Measurements from ENCODE around the gene PLA2G7.

PLA2G7 gene

DNA sequence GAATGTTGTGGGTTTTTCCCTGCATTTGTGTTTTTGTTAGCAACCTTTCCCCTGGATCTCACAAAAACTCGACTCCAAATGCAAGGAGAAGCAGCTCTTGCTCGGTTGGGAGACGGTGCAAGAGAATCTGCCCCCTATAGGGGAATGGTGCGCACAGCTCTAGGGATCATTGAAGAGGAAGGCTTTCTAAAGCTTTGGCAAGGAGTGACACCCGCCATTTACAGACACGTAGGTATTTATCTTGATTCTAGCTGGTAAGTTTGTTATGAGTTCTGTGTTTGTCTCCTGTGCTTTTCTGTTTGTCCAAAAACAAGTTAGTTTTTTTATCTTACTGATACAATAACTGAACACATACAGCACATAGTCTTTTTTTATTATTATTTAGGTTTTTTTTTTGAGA lies 79.4 kb downstream of the PLA2G7 start (continued):
- TF ChIP-seq ZNF148 (tag by site-specific recombination; IDR thresholded peaks at IDR 0.05; ENCODE audit: borderline replicate concordance), result no peak
- 0 out of 2 replicates have a peak, but pooled peaks have one; percentile 21 for TF ChIP-seq MZF1 (tag by site-specific recombination; IDR thresholded peaks at IDR 0.05; ENCODE audit: borderline replicate concordance)
- no peak for TF ChIP-seq ZNF311 (tag by site-specific recombination; IDR thresholded peaks at IDR 0.05; ENCODE audit: borderline replicate concordance)
- no peak for TF ChIP-seq ZFHX2 (tag by site-specific recombination; conservative IDR thresholded peaks at IDR 0.05)
- no peak for TF ChIP-seq HIC1 (tag by site-specific recombination; IDR thresholded peaks at IDR 0.05)
- TF ChIP-seq ZNF488 (tag by site-specific recombination; IDR thresholded peaks at IDR 0.05), result no peak
- TF ChIP-seq ZNF624 (tag by site-specific recombination; IDR thresholded peaks at IDR 0.05), result no peak
- TF ChIP-seq ZBTB1 (tag by site-specific recombination; IDR thresholded peaks at IDR 0.05), result no peak
- no peak for TF ChIP-seq ZNF76 (tag by site-specific recombination; IDR thresholded peaks at IDR 0.05; ENCODE audit: borderline replicate concordance, low read depth)
- TF ChIP-seq ZNF335 (tag by site-specific recombination; conservative IDR thresholded peaks at IDR 0.05), result no peak
- 0 out of 2 replicates have a peak, but pooled peaks have one; percentile 73 for TF ChIP-seq ZNF19 (tag by site-specific recombination; IDR thresholded peaks at IDR 0.05; ENCODE audit: low read depth)
- no peak for TF ChIP-seq ZFP41 (tag by site-specific recombination; IDR thresholded peaks at IDR 0.05; ENCODE audit: borderline replicate concordance)
- TF ChIP-seq ZNF404 (tag by site-specific recombination; IDR thresholded peaks at IDR 0.05), result no peak
- TF ChIP-seq GFI1B (tag by site-specific recombination; IDR thresholded peaks at IDR 0.05), result no peak
- TF ChIP-seq MYNN (tag by site-specific recombination; IDR thresholded peaks at IDR 0.05; ENCODE audit: borderline replicate concordance), result no peak
- TF ChIP-seq REPIN1 (tag by site-specific recombination; IDR thresholded peaks at IDR 0.05; ENCODE audit: low read depth), result no peak
- TF ChIP-seq ZNF513 (tag by site-specific recombination; IDR thresholded peaks at IDR 0.05), result 0 out of 2 replicates have a peak, but pooled peaks have one; percentile 39
- TF ChIP-seq, protein P1, sequence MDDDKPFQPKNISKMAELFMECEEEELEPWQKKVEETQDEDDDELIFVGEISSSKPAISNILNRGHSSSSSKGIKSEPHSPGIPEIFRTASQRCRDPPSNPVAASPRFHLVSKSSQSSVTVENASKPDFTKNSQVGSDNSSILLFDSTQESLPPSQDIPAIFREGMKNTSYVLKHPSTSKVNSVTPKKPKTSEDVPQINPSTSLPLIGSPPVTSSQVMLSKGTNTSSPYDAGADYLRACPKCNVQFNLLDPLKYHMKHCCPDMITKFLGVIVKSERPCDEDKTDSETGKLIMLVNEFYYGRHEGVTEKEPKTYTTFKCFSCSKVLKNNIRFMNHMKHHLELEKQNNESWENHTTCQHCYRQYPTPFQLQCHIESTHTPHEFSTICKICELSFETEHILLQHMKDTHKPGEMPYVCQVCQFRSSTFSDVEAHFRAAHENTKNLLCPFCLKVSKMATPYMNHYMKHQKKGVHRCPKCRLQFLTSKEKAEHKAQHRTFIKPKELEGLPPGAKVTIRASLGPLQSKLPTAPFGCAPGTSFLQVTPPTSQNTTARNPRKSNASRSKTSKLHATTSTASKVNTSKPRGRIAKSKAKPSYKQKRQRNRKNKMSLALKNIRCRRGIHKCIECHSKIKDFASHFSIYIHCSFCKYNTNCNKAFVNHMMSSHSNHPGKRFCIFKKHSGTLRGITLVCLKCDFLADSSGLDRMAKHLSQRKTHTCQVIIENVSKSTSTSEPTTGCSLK (tag by site-specific recombination; IDR thresholded peaks at IDR 0.05), result no peak
- TF ChIP-seq, protein P2, sequence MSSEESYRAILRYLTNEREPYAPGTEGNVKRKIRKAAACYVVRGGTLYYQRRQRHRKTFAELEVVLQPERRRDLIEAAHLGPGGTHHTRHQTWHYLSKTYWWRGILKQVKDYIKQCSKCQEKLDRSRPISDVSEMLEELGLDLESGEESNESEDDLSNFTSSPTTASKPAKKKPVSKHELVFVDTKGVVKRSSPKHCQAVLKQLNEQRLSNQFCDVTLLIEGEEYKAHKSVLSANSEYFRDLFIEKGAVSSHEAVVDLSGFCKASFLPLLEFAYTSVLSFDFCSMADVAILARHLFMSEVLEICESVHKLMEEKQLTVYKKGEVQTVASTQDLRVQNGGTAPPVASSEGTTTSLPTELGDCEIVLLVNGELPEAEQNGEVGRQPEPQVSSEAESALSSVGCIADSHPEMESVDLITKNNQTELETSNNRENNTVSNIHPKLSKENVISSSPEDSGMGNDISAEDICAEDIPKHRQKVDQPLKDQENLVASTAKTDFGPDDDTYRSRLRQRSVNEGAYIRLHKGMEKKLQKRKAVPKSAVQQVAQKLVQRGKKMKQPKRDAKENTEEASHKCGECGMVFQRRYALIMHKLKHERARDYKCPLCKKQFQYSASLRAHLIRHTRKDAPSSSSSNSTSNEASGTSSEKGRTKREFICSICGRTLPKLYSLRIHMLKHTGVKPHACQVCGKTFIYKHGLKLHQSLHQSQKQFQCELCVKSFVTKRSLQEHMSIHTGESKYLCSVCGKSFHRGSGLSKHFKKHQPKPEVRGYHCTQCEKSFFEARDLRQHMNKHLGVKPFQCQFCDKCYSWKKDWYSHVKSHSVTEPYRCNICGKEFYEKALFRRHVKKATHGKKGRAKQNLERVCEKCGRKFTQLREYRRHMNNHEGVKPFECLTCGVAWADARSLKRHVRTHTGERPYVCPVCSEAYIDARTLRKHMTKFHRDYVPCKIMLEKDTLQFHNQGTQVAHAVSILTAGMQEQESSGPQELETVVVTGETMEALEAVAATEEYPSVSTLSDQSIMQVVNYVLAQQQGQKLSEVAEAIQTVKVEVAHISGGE (tag by site-specific recombination; conservative IDR thresholded peaks at IDR 0.05; ENCODE audit: low read depth), result 0 out of 2 replicates have a peak, but pooled peaks have one; percentile 10
- no peak for TF ChIP-seq ZNF549 (tag by site-specific recombination; IDR thresholded peaks at IDR 0.05)
- no peak for TF ChIP-seq SCRT2 (tag by site-specific recombination; IDR thresholded peaks at IDR 0.05)
- no peak for TF ChIP-seq CTCF (tag by site-specific recombination; IDR thresholded peaks at IDR 0.05)
